Prostate gland (tissue), 2 donors: ENCODE results near the gene APPBP2. TPM values are rescaled to one million over a fixed set of nuclear protein-coding genes. Genes with fewer than 3 reads are reported as not detected.
"Not testable (repeated sequence)": the region's sequence is repeated elsewhere in the genome, so short reads cannot be mapped to it uniquely, and the experiment has no call there.

Source experiments
- DNase-seq: peaks from one replicate; pipeline ENCODE4 v3.0.0-alpha.2; 2019; ENCODE audit warnings: low spot score
- H3K27ac ChIP-seq, 2 donors: fragments of 200-600 bp; sonication (generic); 2 replicates each; pipeline ENCODE4 v1.5.1; 2017 to 2019
- H3K27me3 ChIP-seq: fragments of 200-600 bp; sonication (generic); replicated peaks from 2 replicates; pipeline ENCODE4 v1.5.1; 2019; ENCODE audit not compliant: insufficient read depth
- H3K36me3 ChIP-seq, 2 donors: fragments of 200-600 bp; sonication (generic); 1 replicate in 1 of 2; 2 replicates in 1 of 2; pipeline versions ENCODE4 v1.5.1 to v1.8.1; 2017 to 2019
- H3K4me1 ChIP-seq: fragments of 200-600 bp; sonication (generic); replicated peaks from 2 replicates; pipeline ENCODE4 v1.5.1; 2019
- H3K4me3 ChIP-seq, 2 donors: fragments of 200-600 bp; sonication (generic); 2 replicates each; pipeline ENCODE4 v1.5.1; 2017 to 2019
- H3K9me3 ChIP-seq: fragments of 200-600 bp; sonication (generic); 2 replicates; pipeline ENCODE4 v1.5.1; 2017
- POLR2A ChIP-seq: fragments of 450-650 bp; IDR thresholded peaks from one replicate; pipeline ENCODE4 v1.6.1; 2016; ENCODE audit warnings: antibody characterized with exemption, mild to moderate bottlenecking
- POLR2AphosphoS5 ChIP-seq: sonication (generic); formaldehyde crosslinking; IDR thresholded peaks from one replicate; pipeline ENCODE4 v1.6.1; 2017; ENCODE audit warnings: antibody characterized with exemption
- WGBS: methylation state at CpG from one replicate; pipeline ENCODE4 v1.1.5; 2018; 5-methylcytosine and 5-hydroxymethylcytosine counted together
- intact Hi-C: fragments of 100-400 bp; cut with DNase I; formaldehyde crosslinking; loops from one replicate; pipeline ENCODE4 v1.14.2; 2022
- total RNA-seq, 2 donors: library from RNA; depleted of rRNA; stranded (reverse); fragments of >200 nt; gene quantifications; one replicate each; pipeline ENCODE4 v1.1.0, GENCODE V29; 2016
- TF ChIP-seq, protein P1 (sequence below), 4 experiments: fragments of 200-600 bp in 2 of 4; fragments of 450-650 bp in 2 of 4; sonication (generic) in 2 of 4; IDR thresholded peaks; 1 replicate in 3 of 4; 2 replicates in 1 of 4; pipeline ENCODE4 v1.5.1; 2016 to 2019; ENCODE audit warnings: antibody characterized with exemption in 4 of 4, mild to moderate bottlenecking in 2 of 4, moderate library complexity in 2 of 4

The APPBP2 gene
- total RNA-seq, 2 donors from 2014 or later: 35.7 to 50.0 TPM

GRCh38 chr17:60421273-60422161 is 104.5 kb downstream of the APPBP2 start:
- no peaks in the 10 kb centered on the region for H3K9me3 ChIP-seq
- H3K27me3 ChIP-seq: no peaks in the 10 kb centered on the region
- peak overlapping the region; percentile 30 for H3K4me3 ChIP-seq
- intact Hi-C loops: no loop called here
- TF ChIP-seq, protein P1, sequence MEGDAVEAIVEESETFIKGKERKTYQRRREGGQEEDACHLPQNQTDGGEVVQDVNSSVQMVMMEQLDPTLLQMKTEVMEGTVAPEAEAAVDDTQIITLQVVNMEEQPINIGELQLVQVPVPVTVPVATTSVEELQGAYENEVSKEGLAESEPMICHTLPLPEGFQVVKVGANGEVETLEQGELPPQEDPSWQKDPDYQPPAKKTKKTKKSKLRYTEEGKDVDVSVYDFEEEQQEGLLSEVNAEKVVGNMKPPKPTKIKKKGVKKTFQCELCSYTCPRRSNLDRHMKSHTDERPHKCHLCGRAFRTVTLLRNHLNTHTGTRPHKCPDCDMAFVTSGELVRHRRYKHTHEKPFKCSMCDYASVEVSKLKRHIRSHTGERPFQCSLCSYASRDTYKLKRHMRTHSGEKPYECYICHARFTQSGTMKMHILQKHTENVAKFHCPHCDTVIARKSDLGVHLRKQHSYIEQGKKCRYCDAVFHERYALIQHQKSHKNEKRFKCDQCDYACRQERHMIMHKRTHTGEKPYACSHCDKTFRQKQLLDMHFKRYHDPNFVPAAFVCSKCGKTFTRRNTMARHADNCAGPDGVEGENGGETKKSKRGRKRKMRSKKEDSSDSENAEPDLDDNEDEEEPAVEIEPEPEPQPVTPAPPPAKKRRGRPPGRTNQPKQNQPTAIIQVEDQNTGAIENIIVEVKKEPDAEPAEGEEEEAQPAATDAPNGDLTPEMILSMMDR (IDR thresholded peaks at IDR 0.05): peak; percentile 51 to 90 (median 70)
- no peak for TF ChIP-seq POLR2A
- no peaks in the 10 kb centered on the region for H3K36me3 ChIP-seq
- 8% methylated on average over 65 of the region's 66 CpGs for WGBS
- peak; percentile 24 for DNase-seq
- H3K4me1 ChIP-seq: no peaks in the 10 kb centered on the region
- H3K27ac ChIP-seq: no peak overlapping the region

DNA sequence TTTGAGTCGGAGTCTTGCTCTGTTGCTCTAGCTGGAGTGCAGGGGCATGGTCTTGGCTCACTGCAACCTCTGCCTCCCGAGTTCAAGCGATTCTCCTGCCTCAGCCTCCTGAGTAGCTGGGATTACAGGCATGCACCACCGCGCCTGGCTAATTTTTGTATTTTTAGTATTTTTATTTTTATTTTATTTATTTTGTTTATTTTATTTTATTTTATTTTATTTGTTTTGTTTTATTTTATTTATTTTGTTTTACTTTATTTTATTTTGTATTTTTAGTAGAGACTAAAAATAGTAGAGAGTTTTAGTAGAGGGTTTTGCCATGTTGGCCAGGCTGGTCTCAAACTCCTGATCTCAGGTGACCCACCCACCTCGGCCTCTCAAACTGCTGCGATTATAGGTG is 106.2 kb downstream of the APPBP2 start:
- H3K4me1 ChIP-seq, H3K4me3 ChIP-seq, H3K27ac ChIP-seq, H3K27me3 ChIP-seq, H3K36me3 ChIP-seq, intact Hi-C loops, H3K9me3 ChIP-seq, DNase-seq: not testable (repeated sequence)
- 95% methylated on average over 7 of the region's 7 CpGs for WGBS

DNA sequence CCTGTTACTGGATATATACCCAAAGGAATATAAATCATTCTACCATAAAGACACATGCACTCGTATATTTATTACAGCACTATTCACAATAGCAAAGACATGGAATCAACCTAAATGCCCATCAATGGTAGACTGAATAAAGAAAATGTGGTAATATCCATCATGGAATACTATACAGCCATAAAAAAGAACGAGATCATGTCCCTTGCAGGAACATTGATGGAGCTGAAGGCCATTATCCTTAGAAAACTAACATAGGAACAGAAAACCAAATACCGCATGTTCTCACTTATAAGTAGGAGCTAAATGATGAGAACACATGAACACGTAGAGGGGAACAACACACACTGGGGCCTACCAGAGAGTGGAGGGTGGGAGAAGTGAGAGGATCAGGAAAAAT is 107.0 kb downstream of the APPBP2 start:
- H3K27me3 ChIP-seq, H3K9me3 ChIP-seq, H3K4me3 ChIP-seq, H3K4me1 ChIP-seq, DNase-seq, H3K36me3 ChIP-seq, intact Hi-C loops, H3K27ac ChIP-seq: not testable (repeated sequence)
- WGBS: 93% methylated on average over 4 of the region's 4 CpGs

- TF ChIP-seq, protein P1 (IDR thresholded peaks at IDR 0.05): no peak
- TF ChIP-seq POLR2AphosphoS5 (no peak), POLR2A (no peak)
- DNase-seq: no peak
- Histone ChIP-seq H3K4me3 (no peak overlapping the region), H3K9me3 (no peaks in the 10 kb centered on the region), H3K4me1 (no peaks in the 10 kb centered on the region), H3K36me3 (no peaks in the 10 kb centered on the region), H3K27me3 (no peaks in the 10 kb centered on the region), H3K27ac (no peak overlapping the region)
- intact Hi-C loops: no loop called here
- WGBS: 53% methylated on average over 2 of the region's 2 CpGs
Measured at GRCh38 chr17:60416368-60416925, 109.6 kb downstream of the APPBP2 start.

DNA sequence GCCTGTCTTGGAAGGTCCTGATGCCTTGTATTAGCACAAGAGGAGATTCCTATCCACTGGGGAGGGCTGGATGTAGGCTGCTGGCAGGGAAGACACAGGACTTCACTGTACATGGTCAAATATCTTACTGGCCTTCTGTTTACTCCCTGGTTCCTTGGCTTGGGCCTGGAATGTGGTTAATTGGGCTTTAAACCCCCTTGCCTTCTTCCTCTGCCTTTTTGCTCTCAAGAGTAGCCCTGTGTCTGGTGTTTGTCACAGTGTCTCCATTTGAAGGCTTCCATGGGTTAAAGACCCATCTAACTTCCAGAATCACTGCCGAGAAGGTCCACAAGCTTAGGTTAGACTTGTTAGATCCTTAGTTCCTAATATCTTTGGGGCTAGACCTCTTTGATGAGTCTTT is 110.9 kb downstream of the APPBP2 start:
- 90% methylated on average over 1 of the region's 1 CpG for WGBS
- intact Hi-C loops: no loop called here

GRCh38 chr17:60412701-60413100 is 113.3 kb downstream of the APPBP2 start:
- H3K4me1 ChIP-seq: no peaks in the 10 kb centered on the region
- intact Hi-C loops: no loop called here
- TF ChIP-seq POLR2A (no peak), POLR2AphosphoS5 (no peak)
- TF ChIP-seq, protein P1 (IDR thresholded peaks at IDR 0.05): no peak
- no peak for DNase-seq
- no peaks in the 10 kb centered on the region for H3K27me3 ChIP-seq
- no peak overlapping the region for H3K4me3 ChIP-seq
- H3K27ac ChIP-seq: no peak overlapping the region
- H3K36me3 ChIP-seq: no peaks in the 10 kb centered on the region
- 61% methylated on average over 3 of the region's 3 CpGs for WGBS
- H3K9me3 ChIP-seq: no peaks in the 10 kb centered on the region

More for the DNA sequence above, 110.9 kb downstream of the APPBP2 start:
- Histone ChIP-seq H3K27me3 (no peaks in the 10 kb centered on the region), H3K27ac (no peak overlapping the region), H3K9me3 (no peaks in the 10 kb centered on the region), H3K4me1 (no peaks in the 10 kb centered on the region), H3K36me3 (no peaks in the 10 kb centered on the region), H3K4me3 (no peak overlapping the region)
- no peak for DNase-seq
- TF ChIP-seq POLR2AphosphoS5 (no peak), POLR2A (no peak)
